ENCODE data around the gene FSD1.
"Not testable (repeated sequence)": the region's sequence is repeated elsewhere in the genome, so short reads cannot be mapped to it uniquely, and the experiment has no call there.

The FSD1 gene

GRCh38 chr19:4328243-4328990 is 24.0 kb downstream of the FSD1 start:
- Histone ChIP-seq H3K27ac (ENCODE audit: low read length) (no peak overlapping the region), H3K4me2 (ENCODE audit: insufficient read depth, low read length) (no peak overlapping the region), H2AFZ (ENCODE audit: low read depth, low read length) (no peak overlapping the region), H3K36me3 (ENCODE audit: insufficient read depth, low read length) (no peaks in the 10 kb centered on the region), H3K4me1 (ENCODE audit: insufficient read depth, low read length) (no peaks in the 10 kb centered on the region), H4K20me1 (ENCODE audit: insufficient read depth, low read length) (no peaks in the 10 kb centered on the region), H3K4me3 (ENCODE audit: low read depth in 1 of 2, low read length in 2 of 2) (no peak overlapping the region), H3K27me3 (ENCODE audit: insufficient read depth, low read length, poor library complexity) (no peaks in the 10 kb centered on the region), H3K9me3 (ENCODE audit: insufficient read depth, low read length, severe bottlenecking) (no peaks in the 10 kb centered on the region), H3K9ac (ENCODE audit: low read depth, low read length) (no peak overlapping the region), H3K79me2 (ENCODE audit: insufficient read depth, low read length) (no peaks in the 10 kb centered on the region)
- TF ChIP-seq CTCF (IDR thresholded peaks at IDR 0.05; ENCODE audit: borderline replicate concordance, extremely low read depth, low read length, poor library complexity, severe bottlenecking) (no peak), EZH2 (IDR thresholded peaks at IDR 0.05; ENCODE audit: borderline replicate concordance, low read depth, low read length, severe bottlenecking) (no peak)
- DNase-seq, result peak; percentile 38
- peak; percentile 73 for ATAC-seq (ENCODE audit: insufficient read depth, low read depth)

DNA sequence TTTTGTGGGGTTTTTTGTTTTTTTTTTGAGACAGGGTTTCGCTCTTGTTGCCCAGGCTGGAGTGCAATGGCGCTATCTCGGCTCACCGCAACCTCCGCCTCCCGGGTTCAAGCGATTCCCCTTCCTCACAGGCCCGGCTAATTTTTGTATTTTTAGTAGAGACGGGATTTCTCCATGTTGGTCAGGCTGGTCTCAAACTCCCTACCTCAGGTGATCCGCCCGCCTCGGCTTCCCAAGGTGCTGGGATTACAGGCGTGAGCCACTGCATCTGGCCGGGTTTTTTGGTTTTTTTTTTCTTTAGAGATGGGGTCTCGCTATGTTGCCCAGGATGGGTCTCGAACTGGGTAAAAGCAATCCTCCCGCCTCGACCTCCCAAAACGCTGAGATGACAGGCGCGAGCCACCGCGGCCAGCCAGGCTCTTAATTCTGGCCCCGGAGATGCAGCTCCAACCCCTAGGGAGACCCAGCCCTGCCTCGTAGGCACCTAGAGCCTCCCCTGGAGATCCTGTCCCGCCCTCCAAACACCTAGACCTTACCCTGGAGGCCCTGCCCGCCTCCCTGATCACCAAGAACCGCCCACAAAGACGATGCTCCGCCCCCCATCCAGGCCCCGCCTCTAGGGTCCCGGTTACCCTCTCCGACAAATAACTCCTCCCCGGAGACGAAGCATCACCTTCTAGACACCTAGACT is 24.7 kb downstream of the FSD1 start:
- not testable (repeated sequence) for H3K9ac ChIP-seq (ENCODE audit: low read depth, low read length); H4K20me1 ChIP-seq (ENCODE audit: insufficient read depth, low read length); H3K4me3 ChIP-seq (ENCODE audit: low read depth in 1 of 2, low read length in 2 of 2); ATAC-seq (ENCODE audit: insufficient read depth, low read depth); H3K4me1 ChIP-seq (ENCODE audit: insufficient read depth, low read length); H3K9me3 ChIP-seq (ENCODE audit: insufficient read depth, low read length, severe bottlenecking); DNase-seq; H3K27me3 ChIP-seq (ENCODE audit: insufficient read depth, low read length, poor library complexity); H2AFZ ChIP-seq (ENCODE audit: low read depth, low read length); H3K36me3 ChIP-seq (ENCODE audit: insufficient read depth, low read length); H3K79me2 ChIP-seq (ENCODE audit: insufficient read depth, low read length); H3K4me2 ChIP-seq (ENCODE audit: insufficient read depth, low read length); H3K27ac ChIP-seq (ENCODE audit: low read length)

GRCh38 chr19:4329858-4330257 is 25.5 kb downstream of the FSD1 start:
- no peak overlapping the region for H3K4me2 ChIP-seq (ENCODE audit: insufficient read depth, low read length)
- H3K4me1 ChIP-seq (ENCODE audit: insufficient read depth, low read length), result no peaks in the 10 kb centered on the region
- H2AFZ ChIP-seq (ENCODE audit: low read depth, low read length), result no peak overlapping the region
- TF ChIP-seq CTCF (IDR thresholded peaks at IDR 0.05; ENCODE audit: borderline replicate concordance, extremely low read depth, low read length, poor library complexity, severe bottlenecking) (no peak), EZH2 (IDR thresholded peaks at IDR 0.05; ENCODE audit: borderline replicate concordance, low read depth, low read length, severe bottlenecking) (no peak)
- no peak overlapping the region for H3K4me3 ChIP-seq (ENCODE audit: low read depth in 1 of 2, low read length in 2 of 2)
- H4K20me1 ChIP-seq (ENCODE audit: insufficient read depth, low read length), result no peaks in the 10 kb centered on the region
- no peak overlapping the region for H3K9ac ChIP-seq (ENCODE audit: low read depth, low read length)
- no peaks in the 10 kb centered on the region for H3K36me3 ChIP-seq (ENCODE audit: insufficient read depth, low read length)
- no peaks in the 10 kb centered on the region for H3K9me3 ChIP-seq (ENCODE audit: insufficient read depth, low read length, severe bottlenecking)
- no peak for ATAC-seq (ENCODE audit: insufficient read depth, low read depth)
- no peaks in the 10 kb centered on the region for H3K27me3 ChIP-seq (ENCODE audit: insufficient read depth, low read length, poor library complexity)
- no peaks in the 10 kb centered on the region for H3K79me2 ChIP-seq (ENCODE audit: insufficient read depth, low read length)
- no peak overlapping the region for H3K27ac ChIP-seq (ENCODE audit: low read length)
- DNase-seq, result no peak

DNA sequence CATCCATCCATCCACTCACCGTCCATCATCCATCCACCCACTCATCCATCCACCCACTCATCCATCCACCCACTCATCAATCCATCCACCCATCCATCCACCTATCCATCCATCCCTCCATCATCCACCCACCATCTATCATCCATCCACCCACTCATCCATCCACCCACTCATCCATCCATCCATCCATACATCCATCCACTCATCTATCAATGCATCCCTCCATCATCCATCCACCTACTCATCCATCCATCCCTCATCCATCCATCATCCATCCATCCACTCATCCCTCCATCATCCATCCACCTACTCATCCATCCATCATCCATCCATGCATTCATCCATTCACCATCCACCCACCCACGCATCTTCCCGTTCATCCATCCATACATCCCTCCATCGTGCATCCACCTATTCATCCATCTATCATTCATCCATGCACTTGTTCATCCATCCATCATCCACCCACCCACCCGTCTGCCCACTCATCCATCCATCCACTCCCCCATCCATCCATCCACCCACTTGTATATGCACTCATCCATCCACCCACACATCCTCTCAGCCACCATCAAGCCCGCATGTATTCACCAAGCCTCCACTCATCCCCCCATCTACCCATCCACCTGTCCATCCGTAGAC is 30.7 kb downstream of the FSD1 start:
- no peak overlapping the region for H3K4me2 ChIP-seq (ENCODE audit: insufficient read depth, low read length)

More for the DNA sequence above, 30.7 kb downstream of the FSD1 start:
- no peaks in the 10 kb centered on the region for H3K36me3 ChIP-seq (ENCODE audit: insufficient read depth, low read length)
- no peaks in the 10 kb centered on the region for H3K27me3 ChIP-seq (ENCODE audit: insufficient read depth, low read length, poor library complexity)
- ATAC-seq (ENCODE audit: insufficient read depth, low read depth) (no peak), DNase-seq (no peak)
- no peak overlapping the region for H3K9ac ChIP-seq (ENCODE audit: low read depth, low read length)
- no peak overlapping the region for H2AFZ ChIP-seq (ENCODE audit: low read depth, low read length)
- no peaks in the 10 kb centered on the region for H3K79me2 ChIP-seq (ENCODE audit: insufficient read depth, low read length)
- TF ChIP-seq EZH2 (IDR thresholded peaks at IDR 0.05; ENCODE audit: borderline replicate concordance, low read depth, low read length, severe bottlenecking) (no peak), CTCF (IDR thresholded peaks at IDR 0.05; ENCODE audit: borderline replicate concordance, extremely low read depth, low read length, poor library complexity, severe bottlenecking) (no peak)
- peaks cover 14% of the 10 kb centered on the region for H3K4me1 ChIP-seq (ENCODE audit: insufficient read depth, low read length)
- H3K4me3 ChIP-seq (ENCODE audit: low read depth in 1 of 2, low read length in 2 of 2), result no peak overlapping the region
- H3K9me3 ChIP-seq (ENCODE audit: insufficient read depth, low read length, severe bottlenecking), result no peaks in the 10 kb centered on the region
- no peak overlapping the region for H3K27ac ChIP-seq (ENCODE audit: low read length)
- H4K20me1 ChIP-seq (ENCODE audit: insufficient read depth, low read length), result no peaks in the 10 kb centered on the region
